ENCODE results near the gene S1PR4.
A peak's percentile ranks its signal among the peaks of the same experiment; 100 is the strongest.
"Not testable (repeated sequence)": the region's sequence is repeated elsewhere in the genome, so short reads cannot be mapped to it uniquely, and the experiment has no call there.

Gene S1PR4

DNA sequence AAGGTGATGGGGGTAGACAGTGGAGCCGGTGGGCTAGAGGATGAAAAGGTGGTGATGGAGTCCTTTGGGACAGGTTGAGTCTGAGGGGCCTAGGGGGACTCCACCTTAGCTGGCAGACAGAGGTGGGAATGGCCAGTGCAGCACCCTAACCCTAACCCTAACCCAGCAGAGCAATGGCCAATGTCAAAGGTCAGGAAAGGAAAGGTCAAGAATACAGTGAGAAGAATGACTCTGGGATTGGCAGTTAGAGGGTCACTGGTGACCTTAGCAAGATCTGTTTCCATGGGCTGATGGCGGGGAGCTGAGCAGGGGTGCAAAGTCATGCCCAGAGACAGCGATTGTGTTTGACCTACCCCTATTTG lies 26.2 kb upstream of the S1PR4 start:
- no peak for DNase-seq (ENCODE audit: low read depth in 2 of 2)

- no peak for DNase-seq (ENCODE audit: low read depth in 2 of 2)
Measured at GRCh38 chr19:3153286-3154230, 25.0 kb upstream of the S1PR4 start.

GRCh38 chr19:3154447-3154846 lies 24.1 kb upstream of the S1PR4 start:
- not testable (repeated sequence) for DNase-seq (ENCODE audit: low read depth in 2 of 2)

DNA sequence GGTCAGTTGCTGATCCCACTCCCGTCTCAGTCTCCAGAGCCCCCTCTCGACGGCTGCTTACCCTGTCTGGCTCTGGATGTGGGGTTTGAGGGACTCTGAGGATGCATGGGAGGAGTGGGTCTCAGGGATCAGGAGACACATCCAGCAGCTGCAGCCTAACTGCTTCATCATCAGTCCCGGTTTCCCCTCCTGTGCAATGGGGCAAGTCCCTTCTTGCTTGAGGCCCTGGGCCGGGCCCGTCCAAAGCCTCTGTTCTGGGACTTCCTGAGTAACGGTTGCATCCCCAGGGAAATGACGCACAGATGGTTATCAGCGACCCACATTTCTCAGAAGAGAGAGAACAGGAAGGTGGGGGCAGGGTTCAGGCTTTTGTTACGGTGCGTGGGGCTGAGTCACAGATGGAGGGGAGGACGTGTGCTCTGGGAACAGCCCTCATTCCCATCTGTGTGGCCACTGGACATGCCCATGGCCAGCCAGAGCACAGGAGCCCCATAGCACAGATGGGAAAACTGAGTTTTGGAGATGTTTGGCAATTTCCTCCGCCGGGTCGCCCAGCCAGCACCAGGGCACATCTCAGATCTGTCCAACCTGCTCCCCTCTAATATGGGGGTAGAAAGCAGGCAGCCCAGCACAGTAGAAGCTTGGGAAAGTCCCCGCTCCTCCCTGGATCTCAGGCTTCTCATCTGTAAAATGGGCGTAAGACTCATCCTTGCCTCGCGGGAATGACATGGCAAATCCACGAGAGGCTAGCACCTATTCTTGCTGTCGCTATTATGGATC lies 23.4 kb upstream of the S1PR4 start:
- DNase-seq (ENCODE audit: low read depth in 2 of 2) = peak; percentile 57 to 78

- no peak for DNase-seq (ENCODE audit: low read depth in 2 of 2)
Measured at GRCh38 chr19:3157096-3157845, 21.3 kb upstream of the S1PR4 start.

DNA sequence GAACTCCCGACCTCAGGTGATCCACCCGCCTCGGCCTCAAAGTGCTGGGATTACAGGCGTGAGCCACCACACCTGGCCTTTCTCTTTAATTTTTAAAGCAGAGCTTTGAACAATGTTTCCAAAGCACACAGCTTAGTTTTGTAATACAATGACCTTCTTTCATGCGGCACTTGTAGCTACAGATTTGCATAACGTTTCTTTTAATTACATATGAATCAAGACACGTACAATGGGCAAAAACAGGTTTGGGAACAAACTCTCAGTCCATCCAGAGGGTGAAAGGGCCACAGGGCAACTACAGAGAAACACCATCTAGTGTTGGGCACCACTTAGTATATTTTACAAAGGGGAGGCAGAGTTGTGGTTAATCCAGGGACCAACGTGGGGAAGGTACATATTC lies 19.0 kb upstream of the S1PR4 start:
- no peak for DNase-seq (ENCODE audit: low read depth in 2 of 2)

- DNase-seq (ENCODE audit: low read depth in 2 of 2) = no peak
Measured at GRCh38 chr19:3160219-3160618, 18.4 kb upstream of the S1PR4 start.

DNA sequence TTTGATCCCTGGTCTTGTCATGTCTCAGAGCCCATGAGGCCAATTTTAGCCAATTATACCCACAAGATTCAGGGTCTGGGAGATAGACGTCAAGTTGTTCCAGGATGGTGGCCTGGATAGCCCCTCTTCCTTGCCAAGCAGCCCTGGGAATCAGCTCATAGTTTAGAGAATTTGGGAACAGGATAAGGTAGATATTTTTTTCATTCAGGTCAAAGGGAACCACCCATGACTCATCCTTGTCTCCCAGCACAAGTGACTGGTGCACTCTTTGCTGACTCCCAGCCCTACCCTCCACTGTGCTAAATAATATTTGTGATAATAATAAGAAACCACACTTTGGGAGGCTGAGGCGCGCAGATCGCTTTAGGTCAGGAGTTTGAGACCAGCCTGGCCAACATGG lies 17.1 kb upstream of the S1PR4 start:
- DNase-seq (ENCODE audit: low read depth in 2 of 2) = no peak

- DNase-seq (ENCODE audit: low read depth in 2 of 2) = no peak
Measured at GRCh38 chr19:3162418-3163229, 15.9 kb upstream of the S1PR4 start.

DNA sequence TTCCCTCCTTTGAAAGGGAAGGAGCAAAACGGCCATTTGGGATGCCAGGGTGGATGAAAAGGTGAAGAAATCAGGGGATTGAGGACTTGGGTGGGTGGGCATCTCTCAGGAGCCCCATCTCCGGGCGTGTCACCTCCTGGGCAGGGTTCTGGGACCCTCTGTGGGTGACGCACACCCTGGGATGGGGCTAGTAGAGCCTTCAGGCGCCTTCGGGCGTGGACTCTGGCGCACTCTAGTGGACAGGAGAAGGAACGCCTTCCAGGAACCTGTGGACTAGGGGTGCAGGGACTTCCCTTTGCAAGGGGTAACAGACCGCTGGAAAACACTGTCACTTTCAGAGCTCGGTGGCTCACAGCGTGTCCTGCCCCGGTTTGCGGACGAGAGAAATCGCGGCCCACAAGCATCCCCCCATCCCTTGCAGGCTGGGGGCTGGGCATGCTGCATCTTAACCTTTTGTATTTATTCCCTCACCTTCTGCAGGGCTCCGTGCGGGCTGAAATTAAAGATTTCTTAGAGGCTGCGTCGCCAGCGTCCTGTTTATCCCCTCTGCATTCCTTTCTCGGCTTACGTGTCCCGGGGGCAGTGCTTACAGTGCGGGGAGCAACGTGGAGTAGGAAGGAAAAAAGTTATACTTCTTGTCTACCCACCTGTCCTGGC lies 15.2 kb upstream of the S1PR4 start:
- peak; percentile 37 to 55 for DNase-seq (ENCODE audit: low read depth in 2 of 2)

DNA sequence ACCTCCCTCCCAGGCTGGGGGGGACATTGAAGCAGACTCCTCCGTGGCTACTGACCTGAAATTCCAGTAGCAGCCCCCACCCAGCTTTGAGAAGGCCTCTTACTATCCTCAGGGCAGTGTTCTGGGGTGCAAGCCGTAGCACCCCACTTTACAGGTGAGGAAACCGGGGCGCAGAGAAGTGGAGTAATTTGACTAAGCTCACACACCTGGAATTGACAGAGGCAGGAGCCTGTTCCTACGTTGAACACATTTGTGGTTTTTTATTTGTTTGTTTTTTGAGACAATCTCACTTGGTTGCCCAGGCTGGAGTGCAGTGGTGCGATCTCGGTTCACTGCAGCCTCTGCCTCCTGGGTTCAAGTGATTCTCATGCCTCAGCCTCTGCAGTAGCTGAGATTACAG lies 14.6 kb upstream of the S1PR4 start:
- DNase-seq (ENCODE audit: low read depth in 2 of 2) = no peak

DNA sequence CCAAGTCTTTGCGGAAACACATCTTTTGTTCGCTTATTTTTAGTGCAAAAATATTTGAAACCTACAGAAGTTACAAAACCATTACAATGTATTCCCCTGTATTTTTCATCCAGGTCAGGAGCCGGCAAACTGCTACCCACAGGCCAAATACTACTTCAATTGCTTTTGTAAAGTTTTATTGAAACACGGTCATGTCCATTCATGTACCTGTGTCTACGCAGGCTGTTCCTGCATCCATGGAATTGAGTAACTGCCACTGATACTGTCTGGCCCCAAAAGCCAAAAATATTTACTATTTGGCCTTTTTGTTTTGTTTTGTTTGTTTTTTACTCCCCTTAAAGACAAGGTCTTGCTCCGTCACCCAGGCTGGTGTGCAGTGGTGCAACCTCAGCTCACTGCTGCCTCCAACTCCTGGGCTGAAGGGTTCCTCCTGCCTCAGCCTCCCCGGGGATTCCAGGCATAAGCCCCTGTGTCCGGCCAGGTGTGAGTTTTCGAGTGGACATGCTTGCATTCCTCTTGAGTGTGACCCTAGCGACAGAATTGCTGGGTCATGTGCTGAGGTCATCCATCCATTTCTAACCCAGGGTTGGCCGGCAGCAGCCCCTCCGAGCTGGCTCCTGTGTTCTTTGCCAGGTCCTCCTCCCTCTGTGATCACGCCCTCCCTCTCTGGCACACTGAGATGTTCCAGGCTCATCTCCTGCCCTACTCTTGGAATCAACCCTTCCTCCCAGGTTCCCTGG lies 10.9 kb upstream of the S1PR4 start:
- no peak for DNase-seq (ENCODE audit: low read depth in 2 of 2)

- DNase-seq (ENCODE audit: low read depth in 2 of 2) = no peak
Measured at GRCh38 chr19:3171894-3172672, 6.5 kb upstream of the S1PR4 start.

DNA sequence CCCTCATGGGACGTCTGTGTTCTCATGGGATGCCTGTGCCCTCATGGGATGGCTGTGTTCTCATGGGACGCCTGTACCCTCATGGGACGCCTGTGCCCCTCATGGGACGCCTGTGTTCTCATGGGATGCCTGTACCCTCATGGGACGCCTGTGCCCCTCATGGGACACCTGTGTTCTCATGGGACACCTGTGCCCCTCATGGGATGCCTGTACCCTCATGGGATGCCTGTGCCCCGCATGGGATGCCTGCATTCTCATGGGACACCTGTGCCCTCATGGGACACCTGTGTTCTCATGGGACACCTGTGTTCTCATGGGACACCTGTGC lies 5.9 kb upstream of the S1PR4 start:
- not testable (repeated sequence) for DNase-seq (ENCODE audit: low read depth in 2 of 2)

GRCh38 chr19:3175781-3176714 lies 2.5 kb upstream of the S1PR4 start:
- DNase-seq (ENCODE audit: low read depth in 2 of 2) = no peak

DNA sequence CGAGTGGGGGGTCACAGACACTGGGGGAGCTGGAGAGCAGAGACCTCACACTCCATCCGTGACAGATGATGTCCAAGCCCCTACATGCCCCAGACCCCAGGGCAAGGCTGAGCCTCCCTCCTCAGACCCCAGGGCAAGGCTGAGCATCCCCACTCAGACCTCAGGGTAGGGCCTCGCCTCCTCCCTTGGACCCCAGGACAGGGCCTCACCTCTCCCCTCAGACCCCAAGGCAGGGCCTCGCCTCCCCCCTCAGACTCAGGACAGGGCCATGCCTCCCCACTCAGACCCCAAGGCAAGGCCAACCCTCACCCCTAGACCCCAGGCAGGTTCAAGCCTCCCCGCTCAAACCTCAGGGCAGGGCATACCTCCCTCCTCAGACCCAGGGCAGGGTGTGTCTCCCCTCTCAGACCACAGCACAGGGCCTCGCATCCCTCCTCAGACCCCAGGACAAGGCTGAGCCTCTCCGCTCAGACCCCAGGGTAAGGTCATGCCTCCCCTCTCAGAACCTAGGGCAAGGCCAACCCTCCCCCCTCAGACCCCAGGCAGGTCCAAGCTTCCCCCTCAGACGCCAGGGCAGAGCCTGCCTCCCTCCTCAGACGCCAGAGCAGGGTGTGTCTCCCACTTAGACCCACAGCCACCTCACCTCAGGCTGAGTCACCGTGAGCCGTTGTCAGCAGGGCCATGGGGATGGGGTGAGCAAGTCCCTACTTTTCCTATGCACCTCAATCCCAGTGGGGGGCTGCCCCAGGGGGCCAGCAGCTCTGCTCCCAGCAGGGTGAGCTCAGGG lies 1.7 kb upstream of the S1PR4 start:
- peak; percentile 42 to 55 for DNase-seq (ENCODE audit: low read depth in 2 of 2)

GRCh38 chr19:3178973-3179738 lies 587 bp downstream of the S1PR4 start:
- DNase-seq (ENCODE audit: low read depth in 2 of 2) = peak in 1 of 2 donors; percentile 30

Measured in stimulated activated CD8-positive, alpha-beta memory T cell treated with anti-CD3 and anti-CD28 coated beads, Interleukin-2, amount 100 ng/mL, for 48 hours (primary cell).